ENCODE results near the gene DISC1.

DISC1 gene

GRCh38 chr1:231774719-231775335 lies 148.2 kb downstream of the DISC1 start:
- H3K4me3 ChIP-seq (ENCODE audit: low read depth, low read length), result no peak overlapping the region
- peak; percentile 71 for DNase-seq (ENCODE audit: low read depth)
- TF ChIP-seq MYC (IDR thresholded peaks at IDR 0.05; ENCODE audit: low read depth, low read length) (no peak), MAX (IDR thresholded peaks at IDR 0.05; ENCODE audit: low read depth, low read length) (0 out of 2 replicates have a peak, but pooled peaks have one; percentile 2), POLR2A (IDR thresholded peaks at IDR 0.05; ENCODE audit: extremely low read depth, insufficient read length) (no peak)

GRCh38 chr1:231776010-231776756 lies 149.6 kb downstream of the DISC1 start:
- TF ChIP-seq MYC (IDR thresholded peaks at IDR 0.05; ENCODE audit: low read depth, low read length) (no peak), MAX (IDR thresholded peaks at IDR 0.05; ENCODE audit: low read depth, low read length) (no peak), CTCF (IDR thresholded peaks at IDR 0.05; ENCODE audit: low read depth, low read length) (no peak), POLR2A (IDR thresholded peaks at IDR 0.05; ENCODE audit: extremely low read depth, insufficient read length) (no peak)
- no peak overlapping the region for H3K4me3 ChIP-seq (ENCODE audit: low read depth, low read length)
- no peak for DNase-seq (ENCODE audit: low read depth)

GRCh38 chr1:231776757-231777062 lies 150.1 kb downstream of the DISC1 start:
- TF ChIP-seq MYC (IDR thresholded peaks at IDR 0.05; ENCODE audit: low read depth, low read length) (no peak), MAX (IDR thresholded peaks at IDR 0.05; ENCODE audit: low read depth, low read length) (no peak), POLR2A (IDR thresholded peaks at IDR 0.05; ENCODE audit: extremely low read depth, insufficient read length) (no peak), CTCF (IDR thresholded peaks at IDR 0.05; ENCODE audit: low read depth, low read length) (no peak)
- H3K4me3 ChIP-seq (ENCODE audit: low read depth, low read length), result no peak overlapping the region
- DNase-seq (ENCODE audit: low read depth), result no peak

- DNase-seq (ENCODE audit: low read depth), result no peak
Observed at GRCh38 chr1:231778009-231778719, 151.6 kb downstream of the DISC1 start.

GRCh38 chr1:231779081-231779480 lies 152.5 kb downstream of the DISC1 start:
- no peak overlapping the region for H3K4me3 ChIP-seq (ENCODE audit: low read depth, low read length)
- DNase-seq (ENCODE audit: low read depth), result no peak
- TF ChIP-seq MYC (IDR thresholded peaks at IDR 0.05; ENCODE audit: low read depth, low read length) (no peak), MAX (IDR thresholded peaks at IDR 0.05; ENCODE audit: low read depth, low read length) (no peak), POLR2A (IDR thresholded peaks at IDR 0.05; ENCODE audit: extremely low read depth, insufficient read length) (no peak), CTCF (IDR thresholded peaks at IDR 0.05; ENCODE audit: low read depth, low read length) (no peak)

More at GRCh38 chr1:231778009-231778719, 151.6 kb downstream of the DISC1 start:
- H3K4me3 ChIP-seq (ENCODE audit: low read depth, low read length), result no peak overlapping the region
- TF ChIP-seq POLR2A (IDR thresholded peaks at IDR 0.05; ENCODE audit: extremely low read depth, insufficient read length) (no peak), MYC (IDR thresholded peaks at IDR 0.05; ENCODE audit: low read depth, low read length) (no peak), MAX (IDR thresholded peaks at IDR 0.05; ENCODE audit: low read depth, low read length) (no peak), CTCF (IDR thresholded peaks at IDR 0.05; ENCODE audit: low read depth, low read length) (no peak)

Data from NB4 (cell line).